Neutrophil (primary cell): ENCODE results near the gene OBP2B.
"Not testable (repeated sequence)": the region's sequence is repeated elsewhere in the genome, so short reads cannot be mapped to it uniquely, and the experiment has no call there.

Experiments used
- H3K27ac ChIP-seq: fragments of 200-600 bp; sonication (generic); 2 replicates; pipeline ENCODE4 v1.5.1; 2016; ENCODE audit warnings: mild to moderate bottlenecking, moderate library complexity
- H3K27me3 ChIP-seq: fragments of 200-600 bp; sonication (generic); 2 replicates; pipeline ENCODE4 v1.6.0; 2016; ENCODE audit warnings: mild to moderate bottlenecking
- H3K36me3 ChIP-seq: fragments of 200-600 bp; sonication (generic); 2 replicates; pipeline ENCODE4 v1.5.1; 2017
- H3K4me1 ChIP-seq, 2 experiments: fragments of 200-600 bp in 1 of 2; sonication (generic) in 1 of 2; 1 replicate in 1 of 2; 2 replicates in 1 of 2; pipeline versions ENCODE4 v1.5.1 to v1.6.1; 2013 to 2016; ENCODE audit warnings: low read depth in 1 of 2, low read length in 1 of 2, mild to moderate bottlenecking in 1 of 2, moderate library complexity in 1 of 2; ENCODE audit not compliant: control insufficient read depth in 1 of 2, insufficient read depth in 1 of 2
- H3K4me3 ChIP-seq, 2 experiments: fragments of 200-600 bp in 1 of 2; sonication (generic) in 1 of 2; 1 replicate in 1 of 2; 2 replicates in 1 of 2; pipeline ENCODE4 v1.5.1; 2013 to 2016; ENCODE audit warnings: low read depth in 1 of 2, low read length in 1 of 2, mild to moderate bottlenecking in 1 of 2, moderate library complexity in 1 of 2
- H3K9me3 ChIP-seq: fragments of 200-600 bp; sonication (generic); 2 replicates; pipeline ENCODE4 v1.5.1; 2016
- CTCF ChIP-seq: fragments of 200-600 bp; sonication (generic); IDR thresholded peaks from 2 replicates; pipeline ENCODE4 v1.5.1; 2016; ENCODE audit warnings: antibody characterized with exemption

The OBP2B gene

GRCh38 chr9:133254471-133254870 lies 45.4 kb upstream of the OBP2B start:
- Histone ChIP-seq H3K36me3 (no peaks in the 10 kb centered on the region), H3K9me3 (no peaks in the 10 kb centered on the region), H3K4me1 (no peaks in the 10 kb centered on the region), H3K4me3 (no peak overlapping the region), H3K27me3 (no peaks in the 10 kb centered on the region), H3K27ac (no peak overlapping the region)
- TF ChIP-seq CTCF, result no peak

GRCh38 chr9:133253268-133253667 lies 44.2 kb upstream of the OBP2B start:
- Histone ChIP-seq H3K36me3 (no peaks in the 10 kb centered on the region), H3K27me3 (no peaks in the 10 kb centered on the region), H3K4me3 (no peak overlapping the region), H3K4me1 (no peaks in the 10 kb centered on the region), H3K27ac (no peak overlapping the region), H3K9me3 (no peaks in the 10 kb centered on the region)
- no peak for TF ChIP-seq CTCF

- no peaks in the 10 kb centered on the region for H3K27me3 ChIP-seq
- H3K36me3 ChIP-seq, result no peaks in the 10 kb centered on the region
- TF ChIP-seq CTCF, result no peak
- H3K4me1 ChIP-seq, result no peaks in the 10 kb centered on the region
- H3K4me3 ChIP-seq, result no peak overlapping the region
- no peaks in the 10 kb centered on the region for H3K9me3 ChIP-seq
- H3K27ac ChIP-seq, result no peak overlapping the region
These were observed 43.4 kb upstream of the OBP2B start for GRCh38 chr9:133252301-133253020.

DNA sequence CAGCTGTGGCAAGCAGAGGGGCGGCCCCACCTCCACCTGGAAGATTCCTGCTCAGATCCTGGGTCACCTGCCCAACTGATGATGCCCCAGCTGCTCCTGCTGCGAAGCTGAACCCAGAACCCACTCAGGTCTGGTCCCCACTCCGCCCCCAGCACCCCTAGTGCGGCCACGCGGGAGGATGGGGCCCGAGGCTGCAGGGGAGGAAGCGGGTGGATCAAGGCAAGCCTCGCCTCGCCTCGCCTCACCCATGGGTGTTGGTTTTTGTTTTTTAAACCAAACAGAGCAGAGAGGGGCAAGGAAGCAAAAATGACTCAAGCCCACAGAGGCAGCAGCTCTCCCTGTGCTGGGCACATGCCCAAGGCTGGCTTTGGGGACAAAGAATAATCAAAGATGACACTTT lies 42.7 kb upstream of the OBP2B start:
- Histone ChIP-seq H3K4me1 (no peaks in the 10 kb centered on the region), H3K4me3 (no peak overlapping the region), H3K27ac (no peak overlapping the region), H3K9me3 (no peaks in the 10 kb centered on the region), H3K27me3 (no peaks in the 10 kb centered on the region), H3K36me3 (no peaks in the 10 kb centered on the region)
- no peak for TF ChIP-seq CTCF

DNA sequence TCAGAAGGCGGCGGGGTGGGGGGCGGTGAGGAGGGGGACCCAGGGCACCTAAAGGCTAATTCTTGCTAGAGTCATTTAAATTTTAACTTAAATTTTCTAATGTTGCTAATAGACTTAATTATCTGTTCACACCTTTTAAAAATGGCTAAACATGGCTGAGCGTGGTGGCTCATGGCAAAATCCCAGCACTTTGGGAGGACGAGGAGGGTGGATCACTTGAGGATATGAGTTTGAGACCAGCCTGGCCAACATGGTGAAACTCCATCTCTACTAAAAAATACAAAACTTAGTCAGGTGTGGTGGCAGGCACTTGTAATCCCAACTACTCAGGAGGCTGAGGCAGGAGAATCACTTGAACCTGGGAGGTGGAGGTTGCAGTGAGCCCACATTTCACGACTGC lies 42.2 kb upstream of the OBP2B start:
- H3K27me3 ChIP-seq, H3K9me3 ChIP-seq, H3K4me1 ChIP-seq, H3K27ac ChIP-seq, H3K4me3 ChIP-seq, H3K36me3 ChIP-seq: not testable (repeated sequence)

DNA sequence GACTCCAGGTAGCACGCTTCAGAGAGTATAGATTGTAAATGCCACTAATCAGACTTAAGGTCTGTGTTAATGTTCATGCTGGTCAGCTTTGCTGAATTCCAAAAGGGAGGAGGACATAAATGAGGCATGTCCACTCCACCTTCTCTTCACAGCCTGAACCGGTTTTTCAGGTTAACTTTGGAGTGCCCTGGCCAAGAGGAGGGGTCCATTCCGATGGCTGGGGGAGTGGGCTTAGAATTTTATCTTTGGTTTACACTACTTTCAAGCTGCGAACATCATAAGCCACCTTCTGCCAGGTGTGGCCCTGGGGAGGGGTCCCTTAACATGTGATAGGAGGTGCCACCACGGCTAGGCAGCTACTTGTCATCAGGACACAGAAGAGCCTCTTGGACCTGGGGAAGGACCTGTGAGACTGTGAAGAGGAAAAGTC lies 41.7 kb upstream of the OBP2B start:
- no peak for TF ChIP-seq CTCF
- no peaks in the 10 kb centered on the region for H3K4me1 ChIP-seq
- H3K4me3 ChIP-seq, result no peak overlapping the region
- no peaks in the 10 kb centered on the region for H3K9me3 ChIP-seq
- no peaks in the 10 kb centered on the region for H3K36me3 ChIP-seq
- no peaks in the 10 kb centered on the region for H3K27me3 ChIP-seq
- no peak overlapping the region for H3K27ac ChIP-seq
